IPS-20b (cell line): ENCODE data around the gene RAB8B.

Source experiments
- H3K27ac ChIP-seq: one replicate; pipeline ENCODE4 v1.5.1; 2013; ENCODE audit warnings: low read length
- H3K27me3 ChIP-seq: 2 replicates; pipeline ENCODE4 v1.6.1; 2013; ENCODE audit warnings: mild to moderate bottlenecking, low read length, inconsistent platforms; ENCODE audit not compliant: insufficient read depth
- H3K36me3 ChIP-seq: 2 replicates; pipeline ENCODE4 v1.6.1; 2013; ENCODE audit warnings: low read depth, mild to moderate bottlenecking, inconsistent platforms, low read length, moderate library complexity; ENCODE audit not compliant: insufficient read depth
- H3K4me1 ChIP-seq: 2 replicates; pipeline ENCODE4 v1.6.1; 2013; ENCODE audit warnings: mild to moderate bottlenecking, control low read depth, inconsistent platforms, low read length, moderate library complexity; ENCODE audit not compliant: insufficient read depth
- H3K4me3 ChIP-seq: 2 replicates; pipeline ENCODE4 v1.5.1; 2013; ENCODE audit warnings: mild to moderate bottlenecking, low read length, inconsistent platforms
- H3K9ac ChIP-seq: 2 replicates; pipeline ENCODE4 v1.6.1; 2013; ENCODE audit warnings: low read depth, mild to moderate bottlenecking, inconsistent platforms, low read length, moderate library complexity
- H3K9me3 ChIP-seq: 2 replicates; pipeline ENCODE4 v1.6.1; 2013; ENCODE audit warnings: mild to moderate bottlenecking, low read depth, low read length, inconsistent platforms; ENCODE audit not compliant: insufficient read depth

Gene RAB8B

DNA sequence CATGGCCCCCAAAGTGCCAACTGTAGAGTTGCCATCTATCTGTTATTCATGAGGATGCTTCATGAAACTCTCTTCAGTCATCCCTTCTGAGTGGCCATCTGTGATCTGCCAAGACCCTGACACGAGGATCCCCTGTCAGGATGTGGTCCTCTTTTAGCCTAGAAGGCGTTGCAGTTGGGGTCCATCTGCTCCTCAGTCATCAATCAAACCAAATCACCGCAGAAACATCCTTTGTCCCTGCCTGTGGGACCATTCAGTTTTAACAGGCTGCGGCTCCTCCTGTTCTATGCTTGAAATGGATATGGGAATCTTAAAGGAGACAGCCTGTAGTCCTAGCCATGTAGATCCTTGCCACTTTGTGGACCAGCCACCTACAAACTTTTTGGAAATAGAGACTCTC is 26.2 kb upstream of the RAB8B start:
- Histone ChIP-seq H3K4me1 (no peaks in the 10 kb centered on the region), H3K9ac (no peak overlapping the region), H3K4me3 (no peak overlapping the region), H3K27me3 (no peaks in the 10 kb centered on the region), H3K9me3 (no peaks in the 10 kb centered on the region), H3K27ac (no peak overlapping the region), H3K36me3 (no peaks in the 10 kb centered on the region)

DNA sequence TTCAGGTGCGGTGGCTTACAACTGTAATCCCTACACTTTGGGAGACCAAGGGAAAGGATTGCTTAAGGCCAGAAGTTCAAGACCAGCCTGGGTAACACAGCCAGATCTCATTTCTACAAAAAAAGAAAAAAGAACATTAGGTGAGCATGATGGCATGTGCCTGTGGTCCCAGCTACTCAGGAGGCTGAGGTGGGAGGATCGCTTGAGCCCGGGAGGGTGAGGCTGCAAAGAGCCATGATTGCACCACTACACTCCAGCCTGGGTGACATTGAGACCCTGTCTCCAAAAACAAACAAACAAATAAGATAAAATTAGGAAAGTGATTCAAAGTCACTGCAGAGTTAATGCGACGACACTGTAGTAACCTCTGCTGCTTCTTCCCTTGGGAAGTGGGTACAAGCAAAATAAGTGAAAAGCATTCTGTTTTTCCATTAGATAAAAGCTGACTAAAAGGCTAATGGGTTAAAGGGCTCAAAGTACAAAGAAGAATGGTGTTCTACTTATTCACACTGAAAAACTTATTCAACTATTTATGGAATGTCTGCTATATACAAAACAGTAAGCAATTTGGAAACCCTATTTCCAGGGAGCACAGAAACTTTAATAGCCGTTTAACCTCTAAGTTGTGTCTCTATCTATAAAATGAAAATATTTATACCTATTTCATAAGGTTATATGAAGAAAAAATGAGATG is 24.1 kb upstream of the RAB8B start:
- no peak overlapping the region for H3K27ac ChIP-seq
- H3K36me3 ChIP-seq = no peaks in the 10 kb centered on the region
- no peaks in the 10 kb centered on the region for H3K4me1 ChIP-seq
- no peaks in the 10 kb centered on the region for H3K9me3 ChIP-seq
- no peaks in the 10 kb centered on the region for H3K27me3 ChIP-seq
- H3K9ac ChIP-seq = no peak overlapping the region
- H3K4me3 ChIP-seq = no peak overlapping the region

DNA sequence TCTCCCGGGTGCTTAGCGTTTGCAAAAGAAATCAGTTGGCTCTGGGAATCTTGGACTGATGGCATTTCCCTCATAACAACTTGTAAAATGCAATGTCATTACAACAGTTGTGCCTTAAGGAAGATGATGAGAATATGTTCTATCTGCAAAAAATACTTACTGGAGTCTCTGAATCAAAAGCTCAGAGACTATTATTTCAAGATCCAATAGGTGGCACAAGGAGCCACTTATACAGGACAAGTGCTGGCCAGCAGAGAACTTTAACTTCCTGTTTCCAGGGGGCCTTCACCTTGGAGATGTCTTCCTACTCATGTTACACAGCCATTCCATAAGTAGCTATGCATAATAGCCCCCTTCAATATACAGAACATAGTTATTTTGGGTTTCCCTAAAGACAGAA is 23.2 kb upstream of the RAB8B start:
- H3K4me1 ChIP-seq = no peaks in the 10 kb centered on the region
- no peaks in the 10 kb centered on the region for H3K36me3 ChIP-seq
- H3K9ac ChIP-seq = no peak overlapping the region
- H3K4me3 ChIP-seq = no peak overlapping the region
- H3K27me3 ChIP-seq = no peaks in the 10 kb centered on the region
- no peak overlapping the region for H3K27ac ChIP-seq
- H3K9me3 ChIP-seq = no peaks in the 10 kb centered on the region

DNA sequence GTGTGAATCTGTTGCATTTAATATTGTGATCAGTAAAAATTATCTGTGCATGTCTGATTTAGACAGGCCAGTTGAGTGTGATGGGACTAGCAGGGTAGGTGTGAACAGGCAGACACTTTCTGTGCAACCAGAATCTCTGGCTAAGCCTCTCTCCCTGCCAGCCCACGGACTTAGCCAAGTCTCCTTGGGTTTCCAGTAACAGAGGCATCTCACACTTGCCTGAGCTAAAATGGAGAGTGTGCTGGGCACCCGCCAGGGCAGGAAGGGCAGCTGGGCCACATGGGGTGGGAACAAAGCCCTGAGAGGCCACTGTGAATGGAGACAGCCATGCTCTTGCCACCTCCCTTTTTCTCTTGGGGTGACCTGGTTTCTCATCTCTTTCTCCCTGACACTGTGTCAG is 19.6 kb upstream of the RAB8B start:
- no peaks in the 10 kb centered on the region for H3K9me3 ChIP-seq
- H3K4me1 ChIP-seq = 0 out of 2 replicates have a peak, but pooled peaks cover 3% of the 10 kb centered on the region
- H3K4me3 ChIP-seq = no peak overlapping the region
- no peaks in the 10 kb centered on the region for H3K27me3 ChIP-seq
- no peaks in the 10 kb centered on the region for H3K36me3 ChIP-seq
- no peak overlapping the region for H3K27ac ChIP-seq
- H3K9ac ChIP-seq = no peak overlapping the region

DNA sequence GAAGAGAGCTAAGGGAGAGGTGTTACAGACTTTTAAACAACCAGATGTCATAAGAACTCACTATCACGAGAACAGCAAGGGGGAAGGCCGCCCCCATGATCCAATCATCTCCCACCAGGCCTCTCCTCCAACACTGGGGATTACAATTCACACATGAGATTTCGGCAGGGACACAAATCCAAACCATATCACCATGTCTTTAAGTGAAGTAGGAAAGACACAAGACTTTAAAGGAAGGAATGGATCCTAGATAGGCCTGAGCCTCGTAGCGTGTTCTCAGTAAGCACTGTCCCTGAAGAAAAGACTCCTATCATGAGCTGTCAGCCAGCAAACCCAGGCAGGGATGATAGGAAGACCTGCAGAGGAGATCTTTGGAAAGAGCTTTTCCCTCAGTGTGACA is 17.0 kb upstream of the RAB8B start:
- no peak overlapping the region for H3K4me3 ChIP-seq
- H3K9ac ChIP-seq = no peak overlapping the region
- no peak overlapping the region for H3K27ac ChIP-seq
- H3K4me1 ChIP-seq = 0 out of 2 replicates have a peak, but pooled peaks cover 3% of the 10 kb centered on the region
- H3K36me3 ChIP-seq = no peaks in the 10 kb centered on the region
- H3K9me3 ChIP-seq = no peaks in the 10 kb centered on the region
- no peaks in the 10 kb centered on the region for H3K27me3 ChIP-seq

DNA sequence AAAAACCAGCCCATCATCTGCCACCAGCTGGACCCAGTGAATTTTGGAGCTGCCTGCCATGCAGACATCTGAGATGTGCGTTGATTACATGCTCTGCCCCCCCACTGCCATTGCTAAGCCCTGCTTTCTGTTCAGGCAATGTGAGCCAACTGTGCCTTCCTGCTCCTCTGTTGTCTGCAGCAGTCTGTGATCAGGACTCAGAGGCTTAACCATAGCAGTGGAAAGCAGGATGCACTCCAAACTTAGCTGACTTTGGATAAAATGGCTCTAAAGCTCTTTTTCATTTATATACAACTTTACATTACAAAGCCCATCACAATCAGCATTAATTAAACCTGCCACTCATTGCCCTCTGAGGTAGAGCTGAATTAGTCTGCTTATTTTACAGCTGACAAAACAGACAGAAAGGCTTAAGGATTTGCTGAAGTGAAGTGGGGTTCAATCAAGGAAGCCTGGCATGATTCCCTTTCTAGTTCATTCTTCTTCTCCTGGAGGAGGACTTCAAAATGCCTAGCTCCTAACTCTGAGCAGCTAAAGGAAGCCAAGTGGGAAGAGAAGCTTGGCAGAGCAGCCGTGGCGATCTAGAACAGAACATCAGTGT is 16.5 kb upstream of the RAB8B start:
- Histone ChIP-seq H3K36me3 (no peaks in the 10 kb centered on the region), H3K27ac (no peak overlapping the region), H3K9ac (no peak overlapping the region), H3K9me3 (no peaks in the 10 kb centered on the region), H3K4me1 (0 out of 2 replicates have a peak, but pooled peaks cover 3% of the 10 kb centered on the region), H3K27me3 (no peaks in the 10 kb centered on the region), H3K4me3 (no peak overlapping the region)

DNA sequence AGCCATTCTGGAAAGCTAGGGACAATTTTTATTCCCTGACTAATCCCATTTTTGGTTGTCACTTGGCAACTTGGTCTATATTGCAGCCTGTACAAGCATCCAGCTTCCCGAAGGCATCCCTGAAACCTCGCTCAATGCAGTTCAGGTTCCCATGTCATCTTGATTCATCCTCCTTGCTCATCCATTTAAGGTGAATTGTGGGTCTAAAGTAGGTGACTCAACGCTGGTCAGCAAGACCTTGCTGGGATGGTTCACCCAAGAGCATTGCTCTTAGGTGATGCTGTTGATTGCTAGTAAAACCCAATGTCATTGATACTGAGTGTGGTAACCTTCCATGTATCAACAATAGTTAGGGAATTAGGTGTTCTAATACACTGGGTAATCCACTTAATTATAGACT is 13.1 kb upstream of the RAB8B start:
- 0 out of 2 replicates have a peak, but pooled peaks cover 3% of the 10 kb centered on the region for H3K4me1 ChIP-seq

DNA sequence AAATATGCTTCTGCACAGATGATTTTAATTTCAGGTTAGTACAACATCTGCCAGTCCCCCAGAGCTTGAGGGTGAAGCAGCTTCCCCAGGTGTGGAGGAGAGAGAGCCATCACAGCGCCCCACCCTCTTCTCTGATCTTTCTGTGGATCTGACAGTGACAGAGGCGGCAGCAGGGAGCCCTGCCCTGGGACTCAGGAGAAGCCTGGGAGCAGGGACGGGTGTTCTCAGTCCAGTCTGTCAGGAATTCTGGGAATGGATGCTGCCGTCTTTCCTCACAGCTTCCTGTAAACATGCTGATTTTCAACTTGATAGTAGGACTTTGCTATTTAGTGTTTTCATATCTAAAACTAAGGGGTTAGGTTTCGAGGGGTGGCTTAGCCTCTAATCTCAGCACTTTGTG is 11.4 kb upstream of the RAB8B start:
- Histone ChIP-seq H3K9ac (no peak overlapping the region), H3K4me1 (0 out of 2 replicates have a peak, but pooled peaks cover 1% of the 10 kb centered on the region), H3K4me3 (no peak overlapping the region), H3K27ac (no peak overlapping the region), H3K9me3 (no peaks in the 10 kb centered on the region), H3K36me3 (no peaks in the 10 kb centered on the region), H3K27me3 (no peaks in the 10 kb centered on the region)

More for the DNA sequence above, 13.1 kb upstream of the RAB8B start:
- no peak overlapping the region for H3K4me3 ChIP-seq
- H3K9me3 ChIP-seq = no peaks in the 10 kb centered on the region
- H3K36me3 ChIP-seq = no peaks in the 10 kb centered on the region
- H3K27ac ChIP-seq = no peak overlapping the region
- H3K27me3 ChIP-seq = no peaks in the 10 kb centered on the region
- no peak overlapping the region for H3K9ac ChIP-seq

DNA sequence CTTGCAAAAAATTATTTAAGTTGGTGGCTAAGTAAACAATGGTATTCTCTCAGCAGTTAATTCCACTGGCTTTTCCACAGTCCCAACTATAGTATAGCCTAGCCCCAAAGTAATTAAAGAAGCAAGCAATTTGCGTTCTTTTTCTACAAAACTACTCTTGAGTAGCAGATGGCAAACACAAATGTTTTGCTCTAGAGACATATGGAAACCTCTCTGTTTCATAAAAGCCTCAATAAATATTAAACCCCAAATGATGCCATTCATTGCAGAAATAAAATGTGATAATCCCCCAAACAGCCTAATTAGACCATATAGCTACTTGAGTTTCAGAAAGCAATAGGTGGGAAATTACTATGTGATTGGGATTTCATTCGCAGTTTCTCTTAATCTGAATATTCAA is 8.7 kb upstream of the RAB8B start:
- no peaks in the 10 kb centered on the region for H3K4me1 ChIP-seq
- H3K9ac ChIP-seq = no peak overlapping the region
- no peak overlapping the region for H3K27ac ChIP-seq
- no peak overlapping the region for H3K4me3 ChIP-seq
- no peaks in the 10 kb centered on the region for H3K27me3 ChIP-seq
- no peaks in the 10 kb centered on the region for H3K9me3 ChIP-seq
- no peaks in the 10 kb centered on the region for H3K36me3 ChIP-seq

DNA sequence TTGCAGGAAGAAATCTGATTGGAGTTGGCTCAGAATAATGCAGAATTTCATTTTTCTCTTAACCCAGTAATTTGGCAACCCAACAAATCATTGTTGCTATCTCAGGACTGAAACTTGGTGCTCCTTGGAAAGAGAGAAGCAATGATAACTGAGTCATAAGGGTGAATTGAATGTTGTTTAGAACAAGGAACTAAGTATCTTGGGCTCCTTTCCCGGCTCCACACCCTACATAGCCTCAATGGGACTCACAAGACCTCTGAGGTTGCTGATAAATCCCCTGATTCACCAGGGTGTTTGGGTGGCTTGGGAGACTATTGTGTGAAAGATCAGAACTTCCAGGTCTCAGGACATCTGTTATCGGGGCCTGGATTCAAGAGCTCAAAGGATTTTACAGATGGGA is 7.8 kb upstream of the RAB8B start:
- H3K4me3 ChIP-seq = no peak overlapping the region
- no peaks in the 10 kb centered on the region for H3K27me3 ChIP-seq
- no peaks in the 10 kb centered on the region for H3K9me3 ChIP-seq
- no peak overlapping the region for H3K9ac ChIP-seq
- no peaks in the 10 kb centered on the region for H3K4me1 ChIP-seq
- no peak overlapping the region for H3K27ac ChIP-seq
- no peaks in the 10 kb centered on the region for H3K36me3 ChIP-seq

DNA sequence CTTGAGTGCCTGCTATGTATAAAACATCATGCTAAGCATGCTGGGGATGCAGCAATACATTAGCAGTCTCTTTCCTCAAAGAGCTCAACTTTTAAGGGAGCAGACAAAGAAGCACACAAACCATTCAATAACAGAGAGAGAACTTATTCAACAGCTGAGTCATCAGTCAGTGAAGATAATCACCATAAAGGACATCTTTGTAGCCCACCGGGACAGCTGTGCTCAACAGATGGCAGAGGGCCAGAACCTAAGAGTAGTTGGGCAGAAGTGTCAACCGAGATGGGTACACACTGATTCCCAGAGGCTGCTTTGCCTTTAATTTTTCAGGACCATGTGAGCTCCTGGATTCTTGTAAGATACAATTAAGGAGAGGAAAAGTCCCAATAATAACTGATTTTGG is 4.2 kb upstream of the RAB8B start:
- no peak overlapping the region for H3K9ac ChIP-seq

DNA sequence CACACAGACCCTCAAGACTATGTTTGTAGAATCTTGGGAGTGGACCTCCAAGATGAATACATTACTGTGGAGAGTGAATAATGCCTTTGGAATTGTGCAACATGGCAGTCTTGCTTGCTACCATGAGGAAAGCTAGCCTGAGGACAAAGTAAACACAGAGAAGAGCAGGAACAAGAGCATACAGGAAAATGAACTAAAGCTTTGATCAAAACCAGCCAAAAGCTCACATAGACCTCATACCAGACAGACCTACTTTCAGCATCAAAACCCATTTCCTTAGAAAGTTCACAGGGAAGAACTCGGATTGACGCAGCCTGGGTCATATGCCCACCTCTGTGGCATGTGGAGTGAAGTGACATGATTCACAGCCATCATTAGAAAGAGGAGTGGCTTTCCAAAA is 3.3 kb upstream of the RAB8B start:
- Histone ChIP-seq H3K9ac (no peak overlapping the region), H3K27ac (no peak overlapping the region), H3K4me3 (no peak overlapping the region)

More for the DNA sequence above, 4.2 kb upstream of the RAB8B start:
- Histone ChIP-seq H3K27ac (no peak overlapping the region), H3K9me3 (no peaks in the 10 kb centered on the region), H3K36me3 (no peaks in the 10 kb centered on the region), H3K4me3 (no peak overlapping the region), H3K4me1 (peaks cover 5% of the 10 kb centered on the region; the same call in 1 of the 2 replicates), H3K27me3 (no peaks in the 10 kb centered on the region)

More for the DNA sequence above, 3.3 kb upstream of the RAB8B start:
- no peaks in the 10 kb centered on the region for H3K36me3 ChIP-seq
- peaks cover 9% of the 10 kb centered on the region; the same call in 1 of the 2 replicates for H3K4me1 ChIP-seq
- H3K27me3 ChIP-seq = no peaks in the 10 kb centered on the region
- H3K9me3 ChIP-seq = no peaks in the 10 kb centered on the region
